SK-N-SH treated with all-trans-retinoic acid at 6 μM for 48 hours (cell line): Measurements from ENCODE around the gene SYNRG.

Source experiments
- ATAC-seq: fragments of 200-7000 bp; cut with Tn5 transposase; 3 replicates; pipeline ENCODE4 v1.9.1; 2020; ENCODE audit warnings: mild to moderate bottlenecking, moderate library complexity
- ARNTL ChIP-seq: fragments of 450-650 bp; formaldehyde crosslinking; IDR thresholded peaks from 2 replicates; pipeline ENCODE4 v1.5.0; 2020; ENCODE audit warnings: low read depth, mild to moderate bottlenecking, moderate library complexity, borderline replicate concordance
- BACH2 ChIP-seq: fragments of 250-450 bp; sonication (Bioruptor Pico); IDR thresholded peaks from 2 replicates; pipeline ENCODE4 v1.9.0; 2021; ENCODE audit warnings: mild to moderate bottlenecking, borderline replicate concordance
- CREB5 ChIP-seq: fragments of 250-450 bp; sonication (Bioruptor Pico); IDR thresholded peaks from 2 replicates; pipeline ENCODE4 v1.5.1; 2020; ENCODE audit warnings: low read depth, mild to moderate bottlenecking, moderate library complexity
- CSRNP3 ChIP-seq: fragments of 250-450 bp; sonication (Bioruptor Pico); IDR thresholded peaks from 2 replicates; pipeline ENCODE4 v1.5.1; 2021; ENCODE audit warnings: mild to moderate bottlenecking, moderate library complexity
- ESRRG ChIP-seq: fragments of 250-450 bp; sonication (Bioruptor Pico); IDR thresholded peaks from 2 replicates; pipeline ENCODE4 v1.6.1; 2021; ENCODE audit warnings: mild to moderate bottlenecking
- ISL1 ChIP-seq: fragments of 250-450 bp; sonication (Bioruptor Pico); IDR thresholded peaks from 2 replicates; pipeline ENCODE4 v2.1.2; 2022; ENCODE audit warnings: mild to moderate bottlenecking, moderate library complexity
- POU6F1 ChIP-seq: fragments of 250-450 bp; sonication (Bioruptor Pico); IDR thresholded peaks from 2 replicates; pipeline ENCODE4 v1.8.0; 2021; ENCODE audit warnings: low read depth, mild to moderate bottlenecking, moderate library complexity, borderline replicate concordance
- PPARA ChIP-seq: fragments of 250-450 bp; sonication (Bioruptor Pico); IDR thresholded peaks from 2 replicates; pipeline ENCODE4 v1.5.0; 2020; ENCODE audit warnings: mild to moderate bottlenecking, borderline replicate concordance
- RARB ChIP-seq: fragments of 250-450 bp; sonication (Bioruptor Pico); IDR thresholded peaks from 2 replicates; pipeline ENCODE4 v1.8.0; 2021; ENCODE audit warnings: mild to moderate bottlenecking, moderate library complexity
- SNAI2 ChIP-seq: fragments of 250-450 bp; sonication (Bioruptor Pico); IDR thresholded peaks from 2 replicates; pipeline ENCODE4 v1.5.0; 2020; ENCODE audit warnings: mild to moderate bottlenecking, moderate library complexity
- TOX ChIP-seq: fragments of 250-450 bp; sonication (Bioruptor Pico); IDR thresholded peaks from 2 replicates; pipeline ENCODE4 v1.8.0; 2021; ENCODE audit warnings: mild to moderate bottlenecking, moderate library complexity, borderline replicate concordance
- TSHZ2 ChIP-seq: fragments of 250-450 bp; sonication (Bioruptor Pico); IDR thresholded peaks from 2 replicates; pipeline ENCODE4 v1.5.0; 2020; ENCODE audit warnings: mild to moderate bottlenecking, moderate library complexity
- ZC3H10 ChIP-seq: fragments of 250-450 bp; sonication (Bioruptor Pico); IDR thresholded peaks from 2 replicates; pipeline ENCODE4 v1.5.1; 2021; ENCODE audit warnings: mild to moderate bottlenecking, moderate library complexity
- ZFP30 ChIP-seq: fragments of 450-650 bp; formaldehyde crosslinking; IDR thresholded peaks from 2 replicates; pipeline ENCODE4 v1.5.0; 2022; ENCODE audit warnings: mild to moderate bottlenecking, moderate library complexity
- ZNF565 ChIP-seq: fragments of 450-650 bp; formaldehyde crosslinking; conservative IDR thresholded peaks from 2 replicates; pipeline ENCODE4 v1.5.0; 2020; ENCODE audit warnings: low read depth, mild to moderate bottlenecking, moderate library complexity
- ZNF70 ChIP-seq: fragments of 450-650 bp; formaldehyde crosslinking; IDR thresholded peaks from 2 replicates; pipeline ENCODE4 v1.5.0; 2020; ENCODE audit warnings: mild to moderate bottlenecking, moderate library complexity
- ZNF8 ChIP-seq: fragments of 450-650 bp; formaldehyde crosslinking; IDR thresholded peaks from 2 replicates; pipeline ENCODE4 v1.5.0; 2020; ENCODE audit warnings: mild to moderate bottlenecking, moderate library complexity

The SYNRG gene

GRCh38 chr17:37502009-37502936, 106.9 kb downstream of the SYNRG start:
- ATAC-seq: no peak
- TF ChIP-seq ARNTL (CRISPR knock-in tag): no peak
- no peak for TF ChIP-seq TSHZ2 (CRISPR knock-in tag)
- no peak for TF ChIP-seq CREB5 (CRISPR knock-in tag)
- no peak for TF ChIP-seq ESRRG (CRISPR knock-in tag)
- no peak for TF ChIP-seq ZNF70 (CRISPR knock-in tag)
- TF ChIP-seq ISL1 (CRISPR knock-in tag): no peak
- no peak for TF ChIP-seq SNAI2 (CRISPR knock-in tag)
- TF ChIP-seq ZNF8: no peak
- TF ChIP-seq PPARA (CRISPR knock-in tag): no peak
- no peak for TF ChIP-seq POU6F1 (CRISPR knock-in tag)

- no peak for TF ChIP-seq PPARA (CRISPR knock-in tag)
- TF ChIP-seq ZC3H10 (CRISPR knock-in tag): no peak
- TF ChIP-seq RARB (CRISPR knock-in tag): no peak
- no peak for TF ChIP-seq CREB5 (CRISPR knock-in tag)
- TF ChIP-seq POU6F1 (CRISPR knock-in tag): no peak
- no peak for TF ChIP-seq ARNTL (CRISPR knock-in tag)
- no peak for TF ChIP-seq ISL1 (CRISPR knock-in tag)
- TF ChIP-seq ZNF565 (CRISPR knock-in tag): no peak
- TF ChIP-seq TOX (CRISPR knock-in tag): no peak
- TF ChIP-seq CSRNP3 (CRISPR knock-in tag): no peak
- TF ChIP-seq ZNF8: no peak
- no peak for TF ChIP-seq ESRRG (CRISPR knock-in tag)
- ATAC-seq: no peak
These were observed 108.8 kb downstream of the SYNRG start for GRCh38 chr17:37500378-37500777.

- TF ChIP-seq ZFP30 (CRISPR knock-in tag) (no peak), POU6F1 (CRISPR knock-in tag) (no peak), BACH2 (CRISPR knock-in tag) (no peak), ZC3H10 (CRISPR knock-in tag) (no peak), TSHZ2 (CRISPR knock-in tag) (no peak), ZNF8 (no peak)
- ATAC-seq: no peak
These were observed 114.2 kb downstream of the SYNRG start for GRCh38 chr17:37494971-37495370.
